Omental fat pad (tissue), 4 donors: ENCODE data around the gene PDGFC. TPM values are rescaled to one million over a fixed set of nuclear protein-coding genes. Genes with fewer than 3 reads are reported as not detected.

Source experiments
- ATAC-seq: fragments of 150-250 bp; one replicate; pipeline ENCODE4 v1.9.1; 2016; ENCODE audit warnings: mild to moderate bottlenecking, moderate library complexity; ENCODE audit not compliant: low FRiP score
- DNase-seq: peaks from one replicate; pipeline ENCODE4 v3.0.0-alpha.2; 2019; ENCODE audit warnings: low spot score
- CTCF ChIP-seq, 3 donors: fragments of 450-650 bp; IDR thresholded peaks; one replicate each; pipeline ENCODE4 v1.5.1; 2016 to 2017; ENCODE audit warnings: antibody characterized with exemption in 3 of 3, mild to moderate bottlenecking in 3 of 3, moderate library complexity in 2 of 3
- total RNA-seq, 4 donors: library from RNA; depleted of rRNA; stranded (reverse); fragments of >200 nt; gene quantifications; one replicate each; pipeline ENCODE4 v1.1.0, GENCODE V29; 2016

PDGFC gene
- total RNA-seq, 4 donors from 2014 or later, result 22.5 to 38.2 (median 33.1) TPM

- no peak for TF ChIP-seq CTCF (IDR thresholded peaks at IDR 0.05)
- DNase-seq, result no peak
- no peak for ATAC-seq
Measured at GRCh38 chr4:157012296-157012695, 40.7 kb upstream of the PDGFC start.

GRCh38 chr4:157010630-157011029 is 39.0 kb upstream of the PDGFC start:
- DNase-seq, result no peak
- no peak for ATAC-seq
- no peak for TF ChIP-seq CTCF (IDR thresholded peaks at IDR 0.05)

GRCh38 chr4:157005831-157006230 is 34.2 kb upstream of the PDGFC start:
- no peak for TF ChIP-seq CTCF (IDR thresholded peaks at IDR 0.05)
- DNase-seq (no peak), ATAC-seq (no peak)

- DNase-seq, result no peak
- no peak for TF ChIP-seq CTCF (IDR thresholded peaks at IDR 0.05)
- ATAC-seq, result no peak
Measured at GRCh38 chr4:157005193-157005592, 33.6 kb upstream of the PDGFC start.

GRCh38 chr4:157004279-157005161 is 32.9 kb upstream of the PDGFC start:
- DNase-seq (no peak), ATAC-seq (peak; percentile 79)
- TF ChIP-seq CTCF (IDR thresholded peaks at IDR 0.05), result no peak

DNA sequence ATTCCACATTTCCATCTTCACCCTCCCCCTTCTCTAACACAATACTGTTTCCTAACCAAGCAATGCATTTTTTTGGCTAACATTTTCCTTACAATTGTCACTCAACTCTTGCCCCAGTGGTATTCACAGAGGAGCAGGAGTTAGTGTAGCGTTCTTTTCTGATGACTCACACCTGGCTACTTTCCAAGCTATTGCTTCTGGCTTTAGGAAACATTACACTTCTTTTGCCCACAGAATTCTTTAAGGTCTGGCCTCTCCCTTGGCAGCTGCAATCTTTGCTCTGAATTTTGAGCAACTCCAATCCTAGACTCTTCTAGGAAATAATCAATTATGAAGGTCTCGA is 27.5 kb upstream of the PDGFC start:
- DNase-seq, result no peak
- peak; percentile 90 for ATAC-seq
- TF ChIP-seq CTCF (IDR thresholded peaks at IDR 0.05), result no peak
